Activated CD4-positive, CD25-positive, alpha-beta regulatory T cell treated with anti-CD3 and anti-CD28 coated beads, Interleukin-2, amount 50 U/mL, for 16 hours (primary cell): ENCODE results near the gene KATNAL1.
"Not testable (repeated sequence)": the region's sequence is repeated elsewhere in the genome, so short reads cannot be mapped to it uniquely, and the experiment has no call there.

ENCODE experiments used
- DNase-seq: peaks from one replicate; pipeline ENCODE4 v3.0.0-alpha.2; 2020; ENCODE audit warnings: low read depth, low spot score

KATNAL1 gene

DNA sequence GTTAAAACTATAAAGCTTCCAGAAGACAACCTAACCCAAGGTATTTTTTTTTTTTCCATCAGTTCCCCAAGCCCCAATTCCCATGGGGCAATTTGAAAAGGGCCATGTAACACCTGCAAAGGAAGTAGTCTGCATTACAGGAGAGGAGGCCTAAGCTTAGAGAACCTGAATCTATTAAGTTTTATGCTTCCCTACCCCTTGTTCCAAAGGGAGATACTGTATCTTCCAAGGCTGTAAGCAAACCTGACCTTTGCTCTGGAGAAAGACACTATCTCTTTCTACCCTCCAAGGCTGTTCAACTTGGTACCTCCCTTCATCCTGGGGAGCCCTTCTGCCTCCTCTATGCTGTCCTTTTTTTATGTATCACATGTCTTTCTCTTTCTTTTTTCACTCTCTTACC, 15.0 kb downstream of the KATNAL1 start:
- no peak for DNase-seq

DNA sequence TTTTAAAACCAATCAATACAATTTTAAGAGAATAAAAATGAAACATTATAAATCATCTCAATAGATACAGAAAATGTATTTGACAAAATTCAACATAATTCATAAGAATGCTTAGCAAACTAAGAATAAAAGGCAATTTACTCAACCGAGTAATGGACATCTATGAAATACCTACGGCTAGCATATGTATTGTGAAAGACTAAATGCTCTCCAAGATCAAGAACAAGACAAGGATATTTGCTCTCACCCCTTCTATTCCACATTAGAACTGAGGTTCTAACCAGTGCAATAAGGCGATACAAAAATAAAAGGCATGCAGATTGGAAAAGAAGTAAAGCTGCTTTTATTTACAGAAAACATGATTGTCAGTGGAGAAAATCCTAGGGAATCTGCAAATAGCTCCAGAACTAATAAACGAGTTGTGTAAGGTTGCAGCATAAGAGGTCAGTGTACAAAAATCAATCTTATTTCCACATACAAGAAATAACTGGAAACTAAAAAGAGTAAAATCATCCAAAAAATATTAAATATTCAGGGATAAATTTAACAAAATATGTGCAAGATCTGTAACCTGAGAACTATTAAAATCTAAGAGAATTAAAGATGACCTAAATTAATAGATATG, 16.4 kb downstream of the KATNAL1 start:
- DNase-seq: no peak

DNA sequence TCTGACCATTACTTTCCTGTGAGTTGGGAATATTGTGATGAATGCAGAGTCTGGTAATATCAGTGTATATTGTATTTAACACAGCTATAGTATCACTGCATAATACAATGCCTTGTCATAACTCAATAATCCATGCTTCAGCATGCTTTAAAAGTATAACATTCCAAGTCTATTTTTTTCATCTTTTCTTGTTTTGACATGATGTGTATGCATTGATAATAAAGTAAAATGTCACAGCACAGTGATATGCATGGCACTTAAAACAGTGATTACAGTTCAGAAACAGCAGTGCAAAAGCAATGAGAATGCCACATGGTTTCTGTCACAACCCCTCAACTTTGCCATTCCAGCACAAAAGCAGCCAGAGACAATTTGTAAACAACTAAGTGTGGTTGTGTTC, 17.8 kb downstream of the KATNAL1 start:
- DNase-seq: no peak

DNA sequence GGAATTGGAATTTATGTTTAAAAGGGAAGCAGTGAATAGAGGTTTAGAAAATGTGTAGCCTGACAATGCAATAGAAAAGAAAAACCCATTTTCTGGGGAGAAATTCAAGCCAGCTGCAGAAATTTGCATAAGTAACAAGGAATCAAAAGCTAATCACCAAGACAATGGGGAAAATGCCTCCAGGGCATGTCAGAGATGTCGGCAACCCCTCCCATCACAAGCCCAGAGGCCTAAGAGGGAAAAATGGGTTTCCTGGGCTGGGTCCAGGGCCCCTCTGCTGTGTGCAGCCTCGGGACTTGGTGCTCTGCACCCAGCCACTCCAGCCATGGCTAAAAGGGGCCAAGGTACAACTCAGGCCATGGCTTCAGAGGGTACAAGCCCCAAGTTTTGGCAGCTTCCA, 21.3 kb downstream of the KATNAL1 start:
- DNase-seq: not testable (repeated sequence)

DNA sequence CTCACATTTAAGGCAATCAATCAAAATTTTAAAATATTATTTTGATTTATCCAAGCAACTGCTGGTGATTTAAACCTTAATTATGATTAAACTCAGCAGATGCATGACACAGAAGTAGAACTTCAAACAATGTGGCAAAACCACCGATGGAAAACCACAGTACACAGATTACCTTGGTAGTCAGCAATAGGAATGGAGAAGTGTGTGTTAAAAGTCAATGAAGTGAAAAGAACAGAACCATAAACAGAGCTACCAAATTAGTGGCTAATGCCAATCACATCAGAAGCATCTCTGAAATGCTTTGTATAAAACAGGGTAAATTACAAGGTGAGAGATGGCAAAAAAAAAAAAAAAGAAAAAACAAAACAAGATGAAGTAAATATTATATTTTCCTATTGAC, 31.2 kb downstream of the KATNAL1 start:
- DNase-seq: no peak

DNA sequence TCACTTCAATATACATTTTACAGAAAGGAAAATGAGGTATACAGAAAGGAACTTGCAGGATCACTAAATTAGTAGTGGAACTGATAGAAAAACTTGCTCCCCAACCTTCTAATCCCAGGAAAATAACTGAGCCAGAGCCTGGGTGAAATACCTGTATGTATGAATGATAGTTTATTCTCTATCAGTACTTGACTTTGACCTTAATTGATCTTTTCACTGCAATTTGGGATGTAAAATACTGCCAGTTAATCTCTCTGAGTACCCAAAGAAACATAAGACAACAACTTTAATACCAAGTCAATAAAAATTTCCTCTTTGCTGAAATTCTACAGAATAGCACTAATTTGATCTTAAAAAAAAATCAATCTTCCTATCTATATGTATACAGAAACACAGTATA, 33.3 kb downstream of the KATNAL1 start:
- DNase-seq: no peak

DNA sequence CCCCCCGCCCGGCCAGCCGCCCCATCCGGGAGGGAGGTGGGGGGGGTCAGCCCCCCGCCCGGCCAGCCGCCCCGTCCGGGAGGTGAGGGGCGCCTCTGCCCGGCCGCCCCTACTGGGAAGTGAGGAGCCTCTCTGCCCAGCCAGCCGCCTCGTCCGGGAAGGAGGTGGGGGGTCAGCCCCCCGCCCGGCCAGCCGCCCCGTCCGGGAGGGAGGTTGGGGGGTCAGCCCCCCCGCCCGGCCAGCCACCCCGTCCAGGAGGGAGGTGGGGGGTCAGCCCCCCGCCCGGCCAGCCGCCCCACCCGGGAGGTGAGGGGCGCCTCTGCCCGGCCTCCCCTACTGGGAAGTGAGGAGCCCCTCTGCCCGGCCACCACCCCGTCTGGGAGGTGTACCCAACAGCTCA, 37.3 kb downstream of the KATNAL1 start:
- not testable (repeated sequence) for DNase-seq

DNA sequence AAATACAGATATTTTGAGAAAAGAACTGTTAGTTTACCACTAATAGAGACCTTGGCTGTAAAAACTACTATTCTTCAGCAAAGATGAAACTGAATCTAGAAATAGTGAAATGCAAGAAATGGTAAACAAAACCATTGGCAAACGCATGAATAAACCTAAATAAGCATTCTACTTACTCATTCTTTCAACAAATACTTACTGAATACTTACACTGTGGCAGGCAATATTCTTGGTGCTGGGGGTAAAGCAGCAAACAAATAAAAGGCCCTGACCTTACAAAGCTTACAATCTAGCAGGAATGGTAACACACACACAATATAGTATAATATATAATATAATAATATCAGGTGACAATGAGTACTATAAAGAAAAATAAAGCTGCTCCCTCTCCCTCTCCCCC, 38.7 kb downstream of the KATNAL1 start:
- DNase-seq: no peak

DNA sequence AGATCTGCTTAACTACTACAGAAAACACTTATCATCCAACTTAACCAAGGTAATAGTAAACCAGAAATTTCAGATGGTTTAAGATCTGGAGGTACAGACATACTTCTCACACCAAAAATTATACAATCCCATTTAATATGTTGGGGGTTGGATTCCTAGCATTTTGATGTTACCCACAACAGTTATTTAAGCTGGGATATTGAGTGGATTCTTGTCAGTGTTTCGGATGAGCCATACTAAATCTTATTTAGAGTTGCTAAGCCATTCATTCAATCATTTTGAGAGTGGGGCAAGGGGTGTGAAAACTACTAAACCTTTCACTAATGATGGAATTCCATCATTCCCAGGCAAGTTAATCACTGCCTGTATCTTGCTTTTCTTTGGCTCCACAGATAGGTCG, 40.6 kb downstream of the KATNAL1 start:
- DNase-seq: no peak

DNA sequence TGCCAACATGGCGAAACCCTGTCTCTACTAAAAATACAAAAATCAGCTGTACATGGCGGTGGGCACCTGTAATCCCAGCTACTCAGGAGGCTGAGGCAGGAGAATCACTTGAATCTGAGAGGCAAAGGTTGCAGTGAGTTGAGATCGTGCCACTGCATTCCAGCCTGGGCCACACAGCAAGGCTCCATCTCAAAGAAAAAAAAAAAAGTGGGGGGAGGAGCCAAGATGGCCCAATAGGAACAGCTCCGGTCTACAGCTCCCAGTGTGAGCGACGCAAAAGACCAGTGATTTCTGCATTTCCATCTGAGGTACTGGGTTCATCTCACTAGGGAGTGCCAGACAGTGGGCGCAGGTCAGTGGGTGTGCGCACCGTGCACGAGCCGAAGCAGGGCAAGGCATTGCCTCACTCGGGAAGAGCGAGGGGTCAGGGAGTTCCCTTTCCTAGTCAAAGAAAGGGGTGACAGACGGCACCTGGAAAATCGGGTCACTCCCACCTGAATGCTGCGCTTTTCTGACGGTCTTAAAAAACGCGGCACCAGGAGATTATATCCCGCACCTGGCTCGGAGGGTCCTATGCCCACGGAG, 48.1 kb downstream of the KATNAL1 start:
- not testable (repeated sequence) for DNase-seq

DNA sequence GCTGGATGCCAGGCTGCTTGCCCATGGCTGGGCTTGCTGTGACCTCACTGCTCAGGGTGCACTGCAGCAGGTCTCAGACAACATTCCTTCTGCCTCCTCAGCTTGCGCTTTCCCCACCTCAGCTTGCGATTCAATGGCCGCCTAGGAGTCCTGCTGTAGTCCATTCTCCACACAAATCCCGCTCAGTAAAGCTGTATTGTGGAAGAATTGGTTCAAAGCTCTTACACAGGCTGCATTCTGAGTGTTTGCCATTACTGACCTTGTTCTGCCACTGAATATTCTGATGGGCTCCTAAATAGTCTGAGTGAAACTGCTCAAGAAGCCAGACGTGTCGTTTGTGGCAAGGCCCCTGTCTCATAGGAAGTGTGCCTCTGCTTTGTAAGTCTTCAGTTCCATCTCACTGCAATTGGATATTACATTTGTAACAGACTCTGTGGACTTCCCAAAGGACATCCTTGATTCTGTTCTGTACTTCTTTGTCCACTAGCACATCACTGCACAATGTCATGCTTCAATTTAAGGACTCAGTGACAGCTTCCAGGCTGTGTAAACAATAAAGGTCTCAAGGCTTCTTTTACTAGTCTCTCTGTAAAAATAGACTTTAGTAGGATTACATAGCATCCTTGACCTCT, 49.8 kb downstream of the KATNAL1 start:
- DNase-seq: no peak

DNA sequence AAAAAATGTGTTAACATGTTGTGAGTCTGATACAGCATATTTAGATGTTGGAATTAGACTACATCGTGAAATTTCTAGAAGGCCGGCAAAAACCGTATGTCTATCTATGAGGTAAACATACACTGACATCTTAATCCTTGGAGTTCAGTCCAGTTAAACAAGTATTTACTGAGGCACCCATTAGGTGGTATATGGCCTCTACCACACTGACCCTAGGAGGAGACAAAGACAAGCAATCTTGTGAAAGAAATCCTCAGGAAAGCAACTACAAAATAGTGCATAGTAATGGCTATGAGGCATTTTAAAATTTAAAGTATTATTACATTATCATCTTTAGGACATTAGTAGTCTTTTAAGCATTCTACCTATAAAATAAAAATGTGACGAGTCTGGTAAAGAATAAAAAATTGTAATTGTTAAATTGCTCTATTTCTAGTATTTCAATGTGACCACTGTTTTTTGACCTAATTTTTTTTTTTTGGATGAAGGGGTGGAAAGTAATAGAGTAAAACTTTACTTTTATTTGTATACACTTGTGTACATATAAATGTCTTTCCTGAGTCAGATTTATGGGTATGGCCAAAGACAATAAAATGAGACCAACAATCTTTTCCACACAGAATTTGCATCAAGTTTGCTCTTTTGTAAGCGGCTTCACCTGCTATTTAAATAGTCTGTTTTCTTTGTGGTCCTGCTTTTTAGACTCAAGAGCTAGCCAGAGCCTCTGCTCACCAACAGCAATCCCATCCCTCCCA, 50.5 kb downstream of the KATNAL1 start:
- DNase-seq: no peak

DNA sequence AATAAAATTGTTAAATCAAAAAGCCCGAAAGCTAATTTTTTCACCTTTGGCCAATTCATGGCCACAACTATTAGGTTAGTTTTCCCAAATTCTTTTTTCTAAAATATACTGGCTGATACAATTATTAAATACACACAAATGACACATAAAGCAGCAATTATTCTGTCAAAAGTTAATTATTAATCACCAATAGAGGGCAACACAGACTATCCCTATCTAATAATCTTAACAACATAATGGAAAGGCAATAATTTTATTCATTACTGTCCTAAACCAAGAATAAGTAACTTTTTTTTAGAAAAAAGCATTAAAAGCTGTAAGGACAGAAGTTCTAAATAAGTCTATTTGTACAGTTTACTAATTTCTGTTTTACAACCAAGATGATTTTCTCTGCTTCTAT, 51.7 kb downstream of the KATNAL1 start:
- DNase-seq: no peak

DNA sequence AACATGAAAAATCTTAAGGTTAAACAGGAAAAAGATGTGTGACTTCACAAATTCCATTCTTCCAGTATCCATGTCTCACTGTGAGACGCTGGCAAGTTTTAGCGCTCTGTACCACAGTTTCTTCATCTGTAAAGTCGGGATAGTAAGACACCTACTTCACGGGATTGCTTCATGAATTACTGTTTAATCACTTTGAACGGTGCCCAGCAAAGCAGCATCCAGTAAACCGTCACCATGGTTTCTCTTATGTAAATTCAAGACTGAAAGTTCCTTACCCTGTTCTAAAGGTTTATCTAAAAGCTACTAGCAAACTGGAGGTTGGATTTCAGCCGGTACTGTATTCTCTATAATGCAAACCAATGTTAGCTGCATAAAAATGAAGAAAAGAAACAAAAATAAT, 53.5 kb downstream of the KATNAL1 start:
- no peak for DNase-seq

DNA sequence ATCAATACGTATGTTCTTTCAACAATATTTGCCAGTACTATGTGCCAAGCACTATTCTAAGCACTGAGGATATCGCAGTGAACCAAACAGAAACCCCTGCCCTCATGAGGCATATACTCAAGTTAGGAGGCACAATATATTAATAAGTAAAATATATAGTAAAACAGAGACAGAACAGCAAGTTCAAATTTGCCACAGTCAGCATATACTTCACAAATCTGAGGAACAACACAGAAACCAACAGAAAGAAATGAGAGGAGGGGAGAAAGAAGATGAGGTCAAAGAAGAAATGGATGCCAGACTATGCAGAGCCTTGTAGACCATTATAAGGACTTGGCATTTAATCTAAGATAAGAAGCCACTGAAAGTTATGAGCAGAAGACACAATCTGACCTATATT, 59.9 kb downstream of the KATNAL1 start:
- DNase-seq: no peak

DNA sequence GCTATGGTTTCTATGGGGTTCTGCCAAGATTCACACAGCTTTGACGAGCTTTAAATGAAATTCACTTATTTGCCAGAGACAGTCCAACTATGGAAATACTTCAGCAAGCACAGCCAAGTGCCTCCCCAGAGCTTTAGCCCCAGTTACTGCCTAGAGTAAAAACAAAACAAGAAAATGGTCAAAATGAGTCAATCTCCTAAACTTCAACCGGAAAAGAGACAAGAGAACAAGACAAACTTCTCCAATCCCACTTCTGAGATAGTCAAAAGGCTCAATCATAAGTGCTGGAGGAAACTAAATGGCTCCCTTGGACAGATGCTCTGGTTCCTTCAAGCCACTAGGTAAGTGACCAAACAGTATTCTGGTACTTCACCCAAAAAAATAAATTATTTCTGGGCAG, 65.8 kb downstream of the KATNAL1 start:
- no peak for DNase-seq

DNA sequence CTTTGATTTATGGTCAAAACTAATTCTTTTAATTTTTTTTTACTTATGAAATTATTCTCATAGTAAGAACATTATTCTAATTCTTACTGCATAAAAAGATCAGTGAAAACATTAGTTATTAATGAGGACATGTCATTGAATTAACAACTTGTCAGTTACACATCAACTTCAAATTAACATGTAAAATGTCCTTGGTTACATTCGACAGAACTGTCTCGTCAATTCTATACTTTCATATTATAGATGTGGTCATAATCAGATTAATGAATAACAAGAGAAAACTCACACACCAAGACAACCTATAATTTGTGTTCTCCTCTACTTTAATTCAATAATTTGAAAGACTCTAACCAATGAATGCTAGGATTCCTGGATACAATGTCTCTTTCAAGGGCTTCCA, 66.7 kb downstream of the KATNAL1 start:
- DNase-seq: no peak

DNA sequence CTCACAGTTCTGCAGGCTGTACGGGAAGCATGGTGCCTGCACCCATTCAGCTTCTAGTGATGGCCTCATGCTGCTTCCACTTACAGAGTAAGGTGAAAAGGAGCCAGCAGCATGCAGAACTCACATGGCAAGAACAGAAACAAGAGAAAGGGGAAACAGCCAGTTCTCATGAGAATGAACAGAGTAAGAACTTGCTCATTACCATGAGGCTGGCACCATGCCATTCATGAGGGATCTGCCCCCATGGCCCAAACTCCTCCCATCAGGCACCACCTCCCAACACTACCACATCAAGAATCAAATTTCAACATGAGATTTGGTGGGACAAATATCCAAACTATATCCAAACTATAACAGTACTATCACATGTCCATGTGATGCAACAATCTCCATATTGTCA, 72.1 kb downstream of the KATNAL1 start:
- no peak for DNase-seq

DNA sequence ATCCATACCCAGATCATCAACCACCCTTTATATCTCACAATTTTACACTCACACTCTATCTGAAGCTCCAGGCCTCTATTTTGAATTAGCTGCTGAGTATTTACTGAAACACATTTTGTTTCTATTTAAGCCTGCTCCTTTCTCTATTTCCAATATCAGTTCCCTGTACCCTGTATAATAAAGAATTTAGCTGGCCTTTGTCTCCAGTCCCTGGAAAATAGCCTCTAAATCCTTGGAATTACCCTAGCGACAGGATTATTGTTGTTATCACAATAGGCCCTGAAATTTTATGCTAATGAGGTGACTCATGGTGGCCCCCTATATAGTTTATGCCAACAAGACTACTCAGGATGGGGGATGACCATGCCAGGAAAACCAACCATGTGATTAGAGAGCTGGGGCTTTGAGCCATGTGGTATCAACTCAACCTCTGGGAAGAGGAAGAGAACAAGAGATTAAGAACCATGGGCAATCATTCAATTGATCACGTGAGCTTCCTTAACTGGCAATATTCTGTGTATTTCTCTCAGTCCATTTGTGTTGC, 72.7 kb downstream of the KATNAL1 start:
- DNase-seq: no peak

DNA sequence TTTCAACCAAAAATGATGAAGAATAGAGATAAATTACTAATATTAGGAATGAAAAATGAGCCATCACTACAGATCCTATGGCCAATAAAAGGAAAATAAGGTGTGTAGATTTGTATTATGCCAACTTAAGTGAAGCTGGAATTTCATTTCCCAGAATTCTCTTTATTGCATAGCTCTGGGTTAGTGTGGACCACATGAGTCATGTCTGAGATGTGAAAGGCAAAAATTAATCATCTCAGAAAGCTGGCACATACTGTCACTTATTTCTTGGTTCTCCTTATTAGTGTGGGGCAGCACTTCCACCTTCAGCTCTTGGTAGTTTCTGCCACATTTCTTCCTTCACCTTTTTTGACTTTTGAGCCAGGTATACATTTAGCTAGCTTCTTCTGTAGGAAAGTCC, 82.6 kb downstream of the KATNAL1 start:
- no peak for DNase-seq

DNA sequence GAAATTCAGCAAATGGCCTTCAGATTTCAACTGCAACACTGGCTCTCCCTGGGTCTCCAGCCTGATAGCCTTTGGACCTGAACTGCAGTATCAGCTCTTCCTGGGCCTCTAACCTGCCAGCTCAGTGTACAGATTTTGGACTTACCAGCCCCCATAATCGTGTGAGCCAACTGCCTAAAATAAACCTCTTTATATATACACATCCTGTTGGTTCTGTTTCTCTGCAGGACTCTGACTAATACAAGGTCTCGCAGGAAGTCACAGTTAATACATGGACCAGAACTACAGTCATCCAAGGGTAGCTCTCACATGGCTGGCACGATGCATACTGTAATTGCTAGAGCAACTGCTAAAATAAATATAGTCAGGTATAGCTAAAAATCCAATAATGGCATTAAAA, 85.1 kb downstream of the KATNAL1 start:
- no peak for DNase-seq

DNA sequence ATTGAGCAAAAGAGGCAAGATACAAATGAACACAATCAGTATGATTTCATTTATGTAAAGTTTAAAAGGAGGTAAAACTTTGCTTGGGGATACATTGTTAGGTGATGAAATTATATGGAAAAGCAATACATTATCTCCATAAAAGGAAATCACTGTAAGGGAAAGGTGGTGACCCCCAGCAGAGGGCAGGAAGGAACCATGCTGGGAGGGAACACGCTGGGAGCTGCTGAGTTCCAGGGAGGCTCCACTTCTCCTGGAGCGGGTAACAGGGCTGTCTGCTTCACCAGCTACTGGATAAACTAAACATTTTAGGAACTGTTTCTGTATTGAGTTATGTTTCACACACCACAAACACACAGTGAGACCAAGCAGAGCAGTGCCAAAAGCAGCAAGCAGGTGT, 91.2 kb downstream of the KATNAL1 start:
- DNase-seq: no peak

DNA sequence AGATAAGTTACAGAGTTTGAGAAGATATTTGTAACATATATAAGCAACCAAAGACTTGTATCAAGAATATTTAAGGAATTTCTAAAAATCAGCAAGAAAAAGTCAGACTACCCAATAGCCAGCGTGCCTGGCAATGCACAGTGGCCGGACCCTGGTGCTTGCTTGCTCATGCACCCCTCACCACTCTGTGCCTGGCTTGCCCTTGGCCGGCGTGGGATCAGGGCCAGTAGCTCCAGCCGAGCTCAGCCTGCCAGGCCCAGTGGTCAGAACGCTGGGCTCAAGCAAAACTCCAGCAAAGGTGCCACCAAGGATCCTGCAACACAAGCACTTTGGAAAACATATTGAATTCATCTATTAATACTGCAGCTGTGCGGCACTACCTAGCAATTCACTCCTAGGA, 95.1 kb downstream of the KATNAL1 start:
- no peak for DNase-seq
